Neural progenitor cell (in vitro differentiated cells): ENCODE data around the gene NPHP4.

Source experiments
- CTCF ChIP-seq: fragments of 200-600 bp; sonication (generic); IDR thresholded peaks from 2 replicates; pipeline ENCODE4 v1.5.1; 2017; ENCODE audit warnings: antibody characterized with exemption, mild to moderate bottlenecking
- EZH2 ChIP-seq: fragments of 200-600 bp; sonication (generic); IDR thresholded peaks from 2 replicates; pipeline ENCODE4 v1.6.1; 2017; ENCODE audit warnings: antibody characterized with exemption, mild to moderate bottlenecking, moderate library complexity
- EZH2phosphoT487 ChIP-seq: fragments of 200-600 bp; sonication (generic); IDR thresholded peaks from 2 replicates; pipeline ENCODE4 v1.6.1; 2017; ENCODE audit warnings: antibody characterized with exemption

- TF ChIP-seq CTCF = no peak
- TF ChIP-seq EZH2phosphoT487 = no peak
- no peak for TF ChIP-seq EZH2
These were observed 8.7 kb downstream of the NPHP4 start for GRCh38 chr1:5983361-5984103.
